Progenitor cell of endocrine pancreas (in vitro differentiated cells): ENCODE data around the gene B3GALNT2. TPM values are rescaled to one million over a fixed set of nuclear protein-coding genes. Genes with fewer than 3 reads are reported as not detected.
A peak's percentile ranks its signal among the peaks of the same experiment; 100 is the strongest.
"Not testable (repeated sequence)": the region's sequence is repeated elsewhere in the genome, so short reads cannot be mapped to it uniquely, and the experiment has no call there.

ENCODE experiments used
- DNase-seq: peaks from one replicate; pipeline ENCODE4 v3.0.0; 2021; ENCODE audit warnings: low spot score; ENCODE audit not compliant: unreplicated experiment
- H3K27ac Mint-ChIP-seq: 2 replicates; pipeline ENCODE4 v1.8.0; 2021; ENCODE audit warnings: mild to moderate bottlenecking, moderate library complexity, mixed read lengths
- H3K27me3 Mint-ChIP-seq: 2 replicates; pipeline ENCODE4 v1.8.0; 2021; ENCODE audit warnings: mixed read lengths
- H3K36me3 Mint-ChIP-seq: 2 replicates; pipeline ENCODE4 v1.8.0; 2022; ENCODE audit warnings: mixed read lengths; ENCODE audit not compliant: insufficient read depth
- H3K4me1 Mint-ChIP-seq: 2 replicates; pipeline ENCODE4 v1.8.0; 2021; ENCODE audit warnings: low read depth, mixed read lengths
- H3K4me3 Mint-ChIP-seq: 2 replicates; pipeline ENCODE4 v1.8.0; 2021; ENCODE audit warnings: low read depth, mild to moderate bottlenecking, moderate library complexity, mixed read lengths
- H3K9me3 Mint-ChIP-seq: 2 replicates; pipeline ENCODE4 v1.8.0; 2021; ENCODE audit warnings: low read depth, mixed read lengths
- CTCF ChIP-seq: fragments of 200-600 bp; sonication (generic); IDR thresholded peaks from one replicate; pipeline ENCODE4 v1.5.0; 2021; ENCODE audit warnings: antibody characterized with exemption, mild to moderate bottlenecking; ENCODE audit not compliant: unreplicated experiment
- total RNA-seq: library from RNA; stranded (reverse); gene quantifications from 2 replicates; pipeline ENCODE4 v1.2.1, GENCODE V29; 2021

The B3GALNT2 gene
- total RNA-seq, 1 donor from 2014 or later: 49.6 TPM

- H3K9me3 Mint-ChIP-seq: no peaks in the 10 kb centered on the region
- DNase-seq: no peak
- TF ChIP-seq CTCF: no peak
- H3K27ac Mint-ChIP-seq: no peak overlapping the region
- no peaks in the 10 kb centered on the region for H3K27me3 Mint-ChIP-seq
- H3K4me3 Mint-ChIP-seq: no peak overlapping the region
- no peaks in the 10 kb centered on the region for H3K36me3 Mint-ChIP-seq
- peaks cover 11% of the 10 kb centered on the region for H3K4me1 Mint-ChIP-seq
These were observed 41.2 kb upstream of the B3GALNT2 start for GRCh38 chr1:235545292-235545930.

- DNase-seq, H3K36me3 Mint-ChIP-seq, H3K27ac Mint-ChIP-seq, H3K27me3 Mint-ChIP-seq, H3K9me3 Mint-ChIP-seq, H3K4me3 Mint-ChIP-seq: not testable (repeated sequence)
- peaks cover 11% of the 10 kb centered on the region for H3K4me1 Mint-ChIP-seq
These were observed 38.6 kb upstream of the B3GALNT2 start for GRCh38 chr1:235542845-235543244.

- Mint-ChIP-seq H3K4me3 (no peak overlapping the region), H3K4me1 (no peaks in the 10 kb centered on the region), H3K27ac (no peak overlapping the region), H3K27me3 (no peaks in the 10 kb centered on the region), H3K36me3 (no peaks in the 10 kb centered on the region), H3K9me3 (peaks cover 3% of the 10 kb centered on the region)
- no peak for DNase-seq
- no peak for TF ChIP-seq CTCF
These were observed 29.4 kb upstream of the B3GALNT2 start for GRCh38 chr1:235533476-235534168.

- Mint-ChIP-seq H3K4me1 (peaks cover under 1% of the 10 kb centered on the region), H3K27me3 (no peaks in the 10 kb centered on the region), H3K36me3 (no peaks in the 10 kb centered on the region), H3K9me3 (peaks cover 3% of the 10 kb centered on the region), H3K4me3 (no peak overlapping the region), H3K27ac (no peak overlapping the region)
- TF ChIP-seq CTCF: no peak
- no peak for DNase-seq
These were observed 28.1 kb upstream of the B3GALNT2 start for GRCh38 chr1:235532360-235532759.

- no peak for DNase-seq
These were observed 23.1 kb upstream of the B3GALNT2 start for GRCh38 chr1:235527196-235527814.

More at GRCh38 chr1:235527196-235527814, 23.1 kb upstream of the B3GALNT2 start:
- Mint-ChIP-seq H3K4me1 (peaks cover 6% of the 10 kb centered on the region), H3K27ac (peak overlapping the region; percentile 49), H3K36me3 (no peaks in the 10 kb centered on the region), H3K9me3 (peaks cover 3% of the 10 kb centered on the region), H3K4me3 (no peak overlapping the region), H3K27me3 (no peaks in the 10 kb centered on the region)
- no peak for TF ChIP-seq CTCF
